ENCODE measurements around the gene RELCH.

Gene RELCH

DNA sequence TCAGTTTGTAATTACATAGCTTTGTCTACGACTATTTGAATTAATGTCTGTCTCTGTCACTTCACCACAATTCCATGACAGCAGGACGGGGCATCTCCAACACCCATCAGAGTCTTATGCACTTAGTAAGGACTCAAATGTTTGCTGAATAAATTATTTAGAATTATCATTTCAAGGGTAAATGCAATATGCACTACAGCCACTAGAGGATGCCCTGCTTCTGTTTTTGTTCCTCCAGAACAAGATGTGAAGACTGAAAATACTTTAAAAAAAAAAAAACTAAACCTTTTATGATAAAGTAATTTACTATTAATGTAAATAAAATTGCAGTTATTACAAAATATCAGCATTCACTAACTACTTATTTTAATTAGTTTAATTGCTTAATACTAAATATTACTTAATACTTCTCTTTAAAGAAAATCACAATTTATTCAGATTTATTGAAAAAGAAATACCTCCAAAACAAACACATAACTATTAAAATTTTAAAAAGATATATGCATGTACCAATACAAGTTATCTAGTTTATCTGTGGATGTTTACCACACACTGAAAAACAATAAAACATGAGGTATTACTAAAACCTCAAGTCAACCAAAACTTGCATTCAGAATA is 3.4 kb upstream of the RELCH start:
- DNase-seq: peak in 2 of 10 donors; percentile 5 to 24
- intact Hi-C loops (cut with DNase I): loop anchor here (1.0 to 5.0 kb wide), 2 partner anchors 66 to 404 kb away; no protein-coding TSS in a partner anchor

DNA sequence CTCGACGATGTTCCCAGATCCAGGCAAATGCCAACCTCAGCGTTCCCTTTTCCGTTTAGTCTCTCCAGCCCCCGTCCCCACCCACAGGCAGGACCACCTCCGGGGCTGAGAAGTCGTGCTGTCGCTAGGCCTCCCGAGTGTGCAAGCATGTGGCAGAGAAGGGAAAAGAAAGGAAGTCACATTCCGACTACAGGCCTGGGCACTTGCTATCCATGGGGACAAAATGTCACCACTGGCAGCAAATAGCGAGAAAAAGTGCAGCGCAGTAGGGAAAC is 619 bp upstream of the RELCH start:
- intact Hi-C loops (cut with DNase I): loop anchor here (5.0 kb wide), 1 partner anchor 341 kb away; no protein-coding TSS in a partner anchor
- peak in 2 of 10 donors; percentile 12 to 87 for DNase-seq

DNA sequence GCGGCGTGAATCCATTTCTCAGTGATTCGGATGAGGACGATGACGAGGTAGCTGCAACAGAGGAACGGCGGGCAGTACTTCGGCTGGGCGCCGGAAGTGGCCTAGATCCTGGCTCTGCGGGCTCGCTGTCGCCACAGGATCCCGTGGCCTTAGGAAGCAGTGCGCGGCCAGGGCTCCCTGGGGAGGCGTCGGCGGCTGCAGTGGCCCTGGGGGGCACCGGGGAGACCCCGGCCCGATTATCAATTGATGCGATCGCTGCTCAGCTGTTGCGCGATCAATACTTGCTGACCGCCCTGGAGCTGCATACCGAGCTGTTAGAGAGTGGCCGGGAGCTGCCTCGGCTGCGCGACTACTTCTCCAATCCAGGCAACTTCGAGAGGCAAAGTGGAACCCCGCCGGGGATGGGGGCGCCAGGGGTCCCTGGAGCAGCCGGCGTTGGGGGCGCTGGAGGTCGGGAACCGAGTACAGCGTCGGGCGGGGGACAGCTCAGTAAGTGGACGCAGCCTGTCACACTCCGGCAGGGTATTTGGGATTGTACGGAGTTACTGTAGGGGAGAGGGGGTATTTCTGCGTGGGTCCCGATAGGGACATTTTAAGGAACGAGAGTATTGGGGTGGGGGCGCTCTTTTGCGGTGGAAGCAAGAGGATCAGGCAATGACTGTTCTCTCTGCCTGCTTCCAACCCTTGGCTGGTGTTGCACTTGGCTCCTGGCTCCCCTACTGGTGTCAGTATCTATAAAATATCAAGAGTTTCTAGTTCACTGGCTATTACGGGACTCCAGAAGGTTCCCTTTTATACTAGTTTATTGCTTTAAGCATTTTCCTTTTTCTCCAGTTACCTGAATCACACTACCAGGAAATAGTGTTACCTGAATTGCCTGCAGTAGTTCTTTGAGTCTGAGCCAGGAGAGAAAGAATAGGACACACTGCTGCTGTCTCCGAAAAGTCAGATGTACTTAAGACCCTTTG is 772 bp downstream of the RELCH start:
- intact Hi-C loops (cut with DNase I): loop anchor here (5.0 kb wide), 1 partner anchor 339 kb away; no protein-coding TSS in a partner anchor
- peak in 5 of 10 donors; percentile 8 to 83 (median 10) for DNase-seq

DNA sequence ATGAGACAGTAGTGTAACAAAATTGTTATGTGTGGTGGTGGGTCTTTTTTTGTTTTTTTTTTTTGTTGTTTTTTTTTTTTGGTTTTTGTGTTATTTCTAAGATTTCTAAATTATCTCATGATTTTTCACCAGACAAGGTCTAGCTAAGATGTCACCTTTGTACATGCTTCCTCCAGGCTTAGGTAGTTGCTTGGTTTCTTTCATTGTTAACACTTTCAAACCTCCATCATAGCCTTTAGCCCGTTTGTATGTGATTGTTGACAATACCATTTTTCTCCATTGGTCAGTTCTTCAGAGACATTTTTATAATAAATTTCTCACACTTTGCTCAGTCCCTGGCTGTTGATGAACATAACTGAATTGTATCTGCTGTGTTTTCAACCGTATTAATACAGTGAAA is 2.2 kb downstream of the RELCH start:
- intact Hi-C loops (cut with DNase I): loop anchor here (5.0 kb wide), 1 partner anchor 338 kb away; no protein-coding TSS in a partner anchor
- no peak for DNase-seq

DNA sequence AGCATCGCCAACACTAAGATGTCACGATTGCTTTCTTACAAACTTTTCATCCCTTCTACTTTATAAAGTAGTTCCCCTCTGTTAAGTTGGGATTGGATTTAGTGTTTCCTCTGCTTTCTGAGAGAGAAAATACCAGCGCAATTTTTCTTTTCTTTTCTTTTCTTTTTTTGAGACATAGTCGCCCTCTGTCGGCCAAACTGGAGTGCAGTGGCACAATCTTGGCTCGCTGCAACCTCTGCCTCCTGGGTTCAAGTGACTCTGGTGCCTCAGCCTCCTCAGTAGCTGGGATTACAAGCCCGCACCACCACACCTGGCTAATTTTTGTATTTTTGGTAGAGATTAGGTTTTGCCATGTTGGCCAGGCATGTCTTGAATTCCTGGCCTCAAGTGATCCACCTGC is 9.0 kb downstream of the RELCH start:
- intact Hi-C loops (cut with DNase I): no loop called here
- DNase-seq: peak in 1 of 10 donors; percentile 24

DNA sequence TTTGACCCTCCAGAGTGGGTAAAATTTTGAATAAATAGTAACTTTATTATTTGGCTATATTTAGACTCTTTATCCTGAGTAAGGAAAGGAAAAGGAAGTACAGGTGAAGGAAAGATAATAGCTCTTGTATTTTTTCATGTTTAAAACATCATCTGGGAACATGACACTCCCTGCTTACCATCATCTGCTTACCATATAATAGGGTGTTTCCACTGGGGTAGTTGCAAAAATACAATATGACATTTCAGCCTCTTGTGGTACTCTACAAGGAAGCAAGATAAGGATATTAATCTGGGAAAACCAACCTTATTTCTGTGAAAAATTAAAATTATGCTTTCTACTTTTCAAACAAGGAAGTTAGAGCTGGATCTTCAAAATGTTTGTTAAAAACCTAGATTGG is 9.9 kb downstream of the RELCH start:
- intact Hi-C loops (cut with DNase I): no loop called here
- DNase-seq: no peak

DNA sequence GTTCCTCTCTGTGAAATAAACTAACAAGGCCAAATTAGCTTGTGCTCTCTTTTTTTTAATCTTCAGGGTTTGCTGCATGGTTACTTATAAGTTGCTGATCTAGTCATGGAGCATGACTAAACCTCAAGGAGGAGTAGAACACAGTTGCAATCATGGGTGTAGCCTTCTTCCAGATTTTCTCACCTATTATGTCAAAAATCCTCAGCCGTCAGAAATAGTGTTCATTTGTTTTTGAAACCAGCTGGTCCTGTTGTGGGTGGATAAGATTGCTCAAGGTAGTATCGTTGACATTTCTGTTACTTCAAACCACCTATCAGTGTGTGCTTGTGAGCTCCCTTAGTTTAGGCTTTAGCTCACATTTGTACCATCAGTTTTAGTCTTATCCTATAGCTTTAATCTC is 11.2 kb downstream of the RELCH start:
- DNase-seq: no peak
- intact Hi-C loops (cut with DNase I): no loop called here

DNA sequence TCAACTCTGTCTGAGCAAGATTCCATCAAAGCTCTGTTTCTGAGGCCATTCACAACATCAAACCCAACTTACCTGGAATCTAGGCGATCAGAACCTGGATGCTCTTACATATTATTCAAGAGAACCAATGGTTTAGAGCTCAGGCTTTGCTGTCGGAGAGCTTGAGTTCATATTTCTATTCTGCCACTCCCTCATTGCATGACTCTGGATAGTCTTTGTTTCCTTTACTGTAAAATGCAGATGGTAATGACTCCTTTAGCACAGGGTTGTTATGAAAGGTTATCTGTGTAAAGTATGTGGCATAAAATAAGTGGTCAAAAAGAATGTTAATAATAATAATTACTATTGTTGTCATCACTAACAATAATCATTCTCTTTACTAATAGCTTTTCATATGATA is 12.6 kb downstream of the RELCH start:
- intact Hi-C loops (cut with DNase I): no loop called here
- DNase-seq: no peak

DNA sequence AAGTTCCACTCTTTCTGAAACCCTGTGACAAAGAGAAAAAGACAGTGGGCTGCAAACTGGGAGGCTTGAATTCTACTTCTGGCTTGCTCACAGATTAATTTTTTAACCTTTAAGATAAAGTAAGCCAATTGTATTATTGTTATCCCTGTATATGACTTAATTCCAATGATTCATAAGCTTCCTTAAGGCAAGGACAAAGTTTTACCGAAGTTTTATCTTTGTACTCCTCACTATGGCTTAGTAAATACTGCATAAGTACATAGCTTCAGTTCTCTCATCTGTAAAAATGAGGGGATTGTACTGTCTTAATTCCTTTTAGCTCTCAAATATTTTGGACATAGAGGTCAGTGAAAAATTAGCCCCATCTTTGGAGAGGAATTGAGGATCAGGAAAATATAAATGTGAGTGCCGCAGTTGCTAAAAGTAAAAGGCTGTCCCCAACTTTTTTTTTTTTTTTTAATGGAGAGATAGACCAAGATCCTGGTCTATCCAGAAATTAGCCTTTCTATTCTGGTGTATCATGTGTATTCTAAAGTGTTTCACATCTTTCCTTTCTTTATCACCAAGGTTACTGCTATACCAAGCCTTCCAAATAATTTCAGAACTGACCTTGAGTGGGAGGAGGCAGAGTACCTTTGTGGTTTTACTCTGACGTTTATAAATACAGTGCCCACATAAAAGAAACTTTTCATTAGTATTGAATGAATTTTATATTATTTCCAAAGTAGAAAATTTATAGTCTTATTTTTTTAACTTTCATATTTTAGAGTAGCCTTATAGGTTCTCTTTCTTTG is 13.3 kb downstream of the RELCH start:
- intact Hi-C loops (cut with DNase I): no loop called here
- DNase-seq: no peak

DNA sequence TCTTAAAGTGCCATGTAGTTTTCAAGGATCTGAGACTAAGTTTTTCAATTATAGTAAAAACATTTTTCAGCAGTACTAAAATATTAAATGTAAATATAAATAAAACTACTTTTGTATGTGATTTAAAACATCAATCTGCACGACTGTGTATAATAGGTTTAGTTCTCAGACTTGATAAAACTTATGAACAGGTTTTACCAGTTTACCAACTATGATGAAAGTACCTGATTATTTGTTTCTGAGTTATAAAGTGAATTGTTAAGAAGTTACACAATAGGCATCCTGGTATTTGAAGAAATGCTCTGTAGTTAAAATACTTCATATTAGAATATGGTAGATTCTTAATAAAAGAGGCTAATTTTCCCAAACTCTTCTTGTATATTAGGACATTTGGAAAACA is 14.8 kb downstream of the RELCH start:
- intact Hi-C loops (cut with DNase I): no loop called here
- DNase-seq: no peak

DNA sequence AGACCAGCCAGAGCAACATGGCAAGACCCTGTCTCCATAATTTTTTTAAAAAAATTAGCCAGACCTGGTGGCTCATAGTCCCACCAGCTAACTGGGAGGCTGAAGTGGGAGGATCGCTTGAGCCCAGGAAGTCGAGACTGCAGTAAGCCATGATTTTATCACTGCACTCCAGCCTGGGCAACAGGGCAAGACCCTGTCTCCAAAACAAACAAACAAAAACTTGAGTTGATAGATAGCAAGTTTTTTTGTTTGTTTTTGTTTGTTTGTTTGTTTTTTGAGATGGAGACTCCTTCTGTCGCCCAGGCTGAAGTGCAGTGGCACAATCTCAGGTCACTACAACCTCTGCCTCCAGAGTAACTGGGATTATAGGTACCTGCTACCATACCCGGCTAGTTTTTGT is 18.8 kb downstream of the RELCH start:
- DNase-seq: no peak
- intact Hi-C loops (cut with DNase I): no loop called here

DNA sequence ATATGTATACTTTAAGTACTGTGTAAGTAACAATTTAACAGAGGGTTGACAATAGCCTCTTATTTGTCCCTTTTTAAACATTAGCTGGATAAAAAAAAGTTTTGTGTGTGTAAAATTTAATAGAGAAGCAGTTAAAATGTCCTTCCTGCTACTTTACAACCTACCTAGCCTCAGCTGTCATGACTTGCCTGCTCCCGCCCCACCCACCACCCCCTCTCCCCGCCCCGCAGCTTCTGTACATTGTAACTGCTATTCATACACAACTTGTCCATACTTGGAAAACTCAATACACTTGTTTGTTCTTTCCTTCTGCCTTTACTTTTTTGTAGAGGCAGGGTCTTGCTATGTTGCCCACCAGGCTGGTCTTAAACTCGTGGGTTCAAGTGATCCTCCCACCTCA is 19.5 kb downstream of the RELCH start:
- intact Hi-C loops (cut with DNase I): no loop called here
- DNase-seq: no peak

DNA sequence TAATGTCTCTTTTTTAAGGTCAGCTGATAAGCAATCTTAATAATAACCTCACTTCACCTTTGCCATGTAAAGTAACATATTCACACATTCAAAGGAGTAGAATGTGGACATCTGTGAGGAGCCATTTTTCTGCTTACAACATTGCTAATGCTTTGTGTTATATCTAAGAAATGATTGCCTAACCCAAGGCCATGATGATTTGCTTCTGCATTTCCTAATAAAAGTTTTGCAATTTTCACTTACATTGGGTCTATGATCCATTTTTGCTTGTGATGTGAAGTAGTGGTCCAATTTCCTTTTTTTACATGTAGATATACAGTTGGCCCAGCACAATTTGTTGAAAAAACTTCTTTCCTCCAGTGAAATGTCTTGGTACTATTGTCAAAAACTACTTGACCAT is 22.0 kb downstream of the RELCH start:
- DNase-seq: no peak
- intact Hi-C loops (cut with DNase I): no loop called here

DNA sequence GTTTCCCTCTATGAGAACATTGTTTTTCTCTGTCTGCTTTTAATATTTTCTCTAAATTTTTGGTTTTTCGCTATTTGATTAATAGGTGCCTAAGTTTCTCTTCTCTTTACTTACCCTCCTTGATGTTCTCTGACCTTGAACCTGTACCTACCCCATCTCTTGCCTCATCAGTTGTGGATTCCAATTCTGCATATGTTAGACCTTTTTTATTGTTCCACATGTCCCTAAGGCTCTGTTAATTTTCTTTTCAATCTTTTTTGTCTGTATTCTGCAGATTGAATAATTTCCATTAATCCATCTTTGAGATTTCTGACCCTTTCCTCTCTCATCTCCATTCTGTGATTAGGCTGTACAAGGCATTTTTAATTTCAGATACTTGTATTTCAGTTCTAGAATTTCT is 23.1 kb downstream of the RELCH start:
- DNase-seq: no peak
- intact Hi-C loops (cut with DNase I): no loop called here

DNA sequence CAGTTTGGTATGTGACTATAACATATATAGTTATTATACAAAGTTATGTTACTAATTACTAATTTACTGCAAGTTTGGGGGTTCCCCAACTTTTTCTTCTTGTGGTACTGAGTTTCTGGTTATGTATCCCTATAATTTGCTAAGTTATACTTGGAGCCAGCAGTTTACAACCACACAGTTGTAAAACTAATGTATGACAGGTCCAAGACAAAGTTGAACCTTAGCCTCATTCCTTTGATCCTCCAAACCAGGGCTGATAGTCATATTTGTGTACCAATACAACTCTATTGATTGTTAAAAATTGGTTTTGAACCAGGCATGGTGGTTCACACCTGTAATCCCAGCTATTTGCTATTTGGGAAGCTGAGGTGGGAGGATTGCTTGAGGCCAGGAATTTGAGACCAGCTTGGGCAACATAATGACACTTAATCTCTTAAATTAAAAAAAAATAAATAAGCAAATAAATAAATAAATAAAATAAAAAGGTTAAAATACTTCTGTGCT is 24.3 kb downstream of the RELCH start:
- intact Hi-C loops (cut with DNase I): no loop called here
- DNase-seq: no peak

DNA sequence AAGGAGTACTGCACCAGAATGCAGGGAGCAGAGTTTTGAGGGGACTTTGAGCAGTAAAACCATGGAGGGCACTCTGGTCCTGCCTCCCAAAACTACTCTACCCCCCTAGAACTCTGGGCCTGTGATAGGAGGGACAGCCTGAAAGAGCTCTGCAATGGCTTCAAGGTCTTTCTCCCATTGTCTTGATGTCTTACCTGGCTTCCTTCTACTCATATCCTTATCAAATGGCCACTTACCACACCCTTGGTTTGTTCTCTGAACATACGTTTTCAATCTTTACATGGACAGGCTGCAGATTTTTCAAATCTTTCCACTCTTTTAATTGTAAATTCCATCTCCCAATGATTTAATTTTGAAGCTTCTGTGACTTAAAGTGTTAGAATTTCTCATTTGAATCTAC is 27.7 kb downstream of the RELCH start:
- DNase-seq: no peak
- intact Hi-C loops (cut with DNase I): no loop called here

DNA sequence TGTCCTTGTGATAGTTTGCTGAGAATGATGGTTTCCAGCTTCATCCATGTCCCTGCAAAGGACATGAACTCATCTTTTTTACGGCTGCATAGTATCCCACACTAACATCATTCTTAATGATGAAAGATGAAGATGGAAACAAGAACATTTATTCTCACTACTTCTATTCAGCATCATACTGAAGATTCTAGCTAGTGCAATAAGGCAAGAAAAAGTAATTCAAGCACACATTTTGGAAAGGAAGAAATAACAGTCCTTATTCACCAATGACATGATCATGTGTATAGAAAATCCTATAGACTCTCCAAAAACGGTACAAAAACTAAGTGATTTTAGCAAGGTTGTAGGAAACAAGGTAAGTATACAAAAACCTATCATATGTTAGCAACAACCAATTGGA is 37.2 kb downstream of the RELCH start:
- DNase-seq: no peak
- intact Hi-C loops (cut with DNase I): no loop called here

DNA sequence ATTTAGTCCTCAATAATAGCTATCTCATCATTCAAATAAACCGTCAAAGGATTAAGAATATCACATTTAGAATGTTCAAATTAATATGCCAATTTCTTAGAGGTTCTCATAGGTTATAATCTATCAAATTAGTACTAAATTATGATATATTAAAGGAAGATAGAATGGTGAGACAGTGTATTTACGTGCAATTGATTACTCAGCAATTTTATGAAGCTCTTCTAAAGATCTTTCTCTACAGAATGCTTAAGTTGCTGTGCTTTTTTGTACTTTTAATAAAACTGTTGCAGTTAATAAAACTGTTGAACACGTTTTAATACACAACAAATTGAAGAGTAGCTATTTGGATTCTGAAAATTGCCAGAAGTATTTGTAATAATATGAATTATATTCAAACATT is 39.0 kb downstream of the RELCH start:
- intact Hi-C loops (cut with DNase I): no loop called here
- DNase-seq: no peak

DNA sequence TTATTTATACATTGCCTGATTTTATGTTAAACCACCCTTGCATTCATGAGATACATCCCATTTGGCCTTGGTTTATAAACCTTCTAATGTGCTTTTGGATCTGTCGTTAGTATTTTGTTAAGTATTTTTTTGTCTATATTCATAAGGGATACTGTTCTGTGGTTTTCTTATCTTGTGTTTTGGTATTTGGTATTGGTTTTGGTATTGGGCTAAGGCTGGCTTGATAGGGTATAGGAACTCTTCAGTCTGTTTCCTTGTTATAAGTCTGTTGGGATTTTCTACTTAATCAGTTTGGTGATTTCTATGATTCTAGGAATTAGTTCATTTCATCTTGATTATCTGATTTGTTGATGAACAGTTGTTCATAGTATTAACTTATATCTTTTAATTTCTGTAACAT is 49.2 kb downstream of the RELCH start:
- no peak for DNase-seq
- intact Hi-C loops (cut with DNase I): no loop called here

DNA sequence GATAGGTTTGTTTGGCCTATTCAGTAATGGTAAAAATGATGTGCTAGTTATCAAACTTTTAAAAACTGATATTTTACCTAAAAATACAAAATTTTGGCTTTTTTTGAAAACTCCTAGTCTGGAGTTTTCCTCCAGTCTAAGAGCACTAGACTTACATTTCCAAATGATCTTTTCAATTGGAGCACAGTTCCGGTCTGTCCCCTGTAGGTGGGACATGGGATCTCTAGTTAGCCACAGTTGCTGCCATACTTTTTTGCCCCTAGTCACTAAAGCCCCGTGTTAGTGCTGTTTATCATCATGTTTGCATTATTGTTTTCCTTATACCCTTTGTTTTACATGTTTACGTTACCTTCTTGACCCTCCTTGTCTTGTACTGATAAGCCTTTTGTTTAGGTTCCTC is 52.4 kb downstream of the RELCH start:
- intact Hi-C loops (cut with DNase I): no loop called here
- no peak for DNase-seq

DNA sequence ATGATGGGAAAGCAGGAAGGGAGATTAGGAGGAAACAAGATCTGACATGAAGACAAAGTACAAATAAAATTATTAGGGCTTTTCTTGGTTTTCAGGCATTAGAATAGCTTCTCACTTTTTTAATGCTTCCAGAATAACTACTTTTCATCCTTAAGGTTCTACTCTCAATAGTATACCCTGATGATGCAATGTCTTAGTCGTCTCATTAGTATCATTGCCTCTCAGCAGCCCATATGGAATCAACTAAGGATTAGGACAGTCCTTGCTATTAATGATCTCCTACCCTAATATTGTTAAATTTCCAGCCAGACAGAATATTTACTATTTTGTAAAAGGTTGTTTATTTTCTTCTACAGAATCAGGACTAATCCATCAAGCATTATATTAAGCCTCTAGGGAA is 55.9 kb downstream of the RELCH start:
- intact Hi-C loops (cut with DNase I): no loop called here
- no peak for DNase-seq
